HG03442 (cell line): Measurements from ENCODE around the gene SGF29.
"Not testable (repeated sequence)": the region's sequence is repeated elsewhere in the genome, so short reads cannot be mapped to it uniquely, and the experiment has no call there.

Experiments
- ATAC-seq: cut with Tn5 transposase; IDR thresholded peaks from one replicate; pipeline ENCODE4 v1.9.1; 2021; ENCODE audit warnings: mild to moderate bottlenecking, moderate library complexity; ENCODE audit not compliant: unreplicated experiment

The SGF29 gene

GRCh38 chr16:28563218-28563617 is 9.5 kb downstream of the SGF29 start:
- ATAC-seq = no peak

GRCh38 chr16:28566233-28566925 is 12.7 kb downstream of the SGF29 start:
- not testable (repeated sequence) for ATAC-seq

- ATAC-seq = no peak
Measured at GRCh38 chr16:28567292-28567691, 13.6 kb downstream of the SGF29 start.

GRCh38 chr16:28569021-28569420 is 15.3 kb downstream of the SGF29 start:
- no peak for ATAC-seq

GRCh38 chr16:28569968-28570752 is 16.4 kb downstream of the SGF29 start:
- no peak for ATAC-seq

- ATAC-seq = no peak
Measured at GRCh38 chr16:28572696-28573510, 19.2 kb downstream of the SGF29 start.

GRCh38 chr16:28573738-28574718 is 20.3 kb downstream of the SGF29 start:
- no peak for ATAC-seq

- no peak for ATAC-seq
Measured at GRCh38 chr16:28574925-28575324, 21.2 kb downstream of the SGF29 start.

- no peak for ATAC-seq
Measured at GRCh38 chr16:28575446-28576109, 21.9 kb downstream of the SGF29 start.

- ATAC-seq = no peak
Measured at GRCh38 chr16:28580726-28581315, 27.1 kb downstream of the SGF29 start.

- no peak for ATAC-seq
Measured at GRCh38 chr16:28585674-28586073, 32.0 kb downstream of the SGF29 start.

GRCh38 chr16:28586466-28586865 is 32.7 kb downstream of the SGF29 start:
- no peak for ATAC-seq

GRCh38 chr16:28587386-28587785 is 33.7 kb downstream of the SGF29 start:
- no peak for ATAC-seq

GRCh38 chr16:28589069-28589468 is 35.3 kb downstream of the SGF29 start:
- ATAC-seq = no peak

GRCh38 chr16:28589930-28590329 is 36.2 kb downstream of the SGF29 start:
- ATAC-seq = no peak

GRCh38 chr16:28590384-28591340 is 36.9 kb downstream of the SGF29 start:
- ATAC-seq = no peak

GRCh38 chr16:28591355-28591754 is 37.6 kb downstream of the SGF29 start:
- ATAC-seq = no peak

- no peak for ATAC-seq
Measured at GRCh38 chr16:28592511-28592910, 38.8 kb downstream of the SGF29 start.
